Muscle of leg (tissue), 11 donors: ENCODE results near the gene LEF1. TPM values are rescaled to one million over a fixed set of nuclear protein-coding genes. Genes with fewer than 3 reads are reported as not detected.

Experiments used
- DNase-seq: peaks from one replicate; pipeline ENCODE4 v3.0.0; 2013
- H3K27ac ChIP-seq: one replicate; pipeline ENCODE4 v1.5.1; 2013; ENCODE audit warnings: mild to moderate bottlenecking, low read length, control low read depth
- H3K27me3 ChIP-seq: one replicate; pipeline ENCODE4 v1.6.1; 2013; ENCODE audit warnings: low read length; ENCODE audit not compliant: control insufficient read depth, insufficient read depth
- H3K36me3 ChIP-seq: one replicate; pipeline ENCODE4 v1.6.1; 2013; ENCODE audit warnings: low read length; ENCODE audit not compliant: control insufficient read depth, insufficient read depth
- H3K4me1 ChIP-seq: one replicate; pipeline ENCODE4 v1.6.1; 2013; ENCODE audit warnings: low read length; ENCODE audit not compliant: control insufficient read depth, insufficient read depth
- H3K4me3 ChIP-seq: one replicate; pipeline ENCODE4 v1.5.1; 2013; ENCODE audit warnings: low read length, control low read depth
- H3K9me3 ChIP-seq: replicated peaks from 2 replicates; pipeline ENCODE4 v1.6.1; 2013; ENCODE audit warnings: low read depth, low read length; ENCODE audit not compliant: control insufficient read depth
- WGBS: methylation state at CpG from one replicate; pipeline ENCODE4 v1.1.5; 2013; ENCODE audit warnings: missing lambda C conversion rate; ENCODE audit not compliant: insufficient coverage; 5-methylcytosine and 5-hydroxymethylcytosine counted together
- polyA plus RNA-seq, 8 donors: library from polyadenylated mRNA; unstranded; fragments of 120-200 nt; gene quantifications; one replicate each; pipeline versions ENCODE4 v1.2.1 to v1.2.3, GENCODE V29; 2013; ENCODE audit warnings: inconsistent platforms in 1 of 8, low replicate concordance in 1 of 8; ENCODE audit not compliant: insufficient read length in 8 of 8, insufficient read depth in 1 of 8
- total RNA-seq: library from RNA; stranded (reverse); fragments of 120-200 nt; gene quantifications from one replicate; pipeline ENCODE4 v1.2.4, GENCODE V29; 2013

Gene LEF1
- total and polyA plus RNA-seq, 9 donors = 3.4 to 35.5 (median 4.3) TPM

DNA sequence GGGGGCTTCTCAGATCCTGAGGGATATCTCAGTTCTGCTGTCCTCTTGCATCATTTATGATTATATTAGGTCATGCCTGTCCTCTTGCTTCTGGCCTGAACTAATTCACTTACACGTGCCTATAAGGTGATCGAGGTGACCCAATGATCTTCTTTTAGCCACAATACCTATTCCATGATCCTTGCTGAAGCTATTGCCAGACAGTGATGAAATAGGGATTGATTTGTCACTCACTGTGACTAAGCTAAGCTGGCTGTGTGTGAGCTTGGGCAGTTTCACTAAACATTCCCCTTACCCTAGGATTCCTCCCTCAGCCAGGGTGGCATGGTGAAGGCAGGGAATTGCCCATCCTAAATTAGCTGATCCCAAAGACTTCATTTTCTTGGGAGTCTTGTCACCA lies 160.0 kb downstream of the LEF1 start:
- 80% methylated on average over 1 of the region's 2 CpGs for WGBS
- Histone ChIP-seq H3K4me1 (peaks cover 12% of the 10 kb centered on the region), H3K27me3 (no peaks in the 10 kb centered on the region), H3K4me3 (no peak overlapping the region), H3K27ac (no peak overlapping the region), H3K36me3 (peaks cover 19% of the 10 kb centered on the region), H3K9me3 (no peaks in the 10 kb centered on the region)
- DNase-seq = no peak

- H3K4me1 ChIP-seq = peaks cover 13% of the 10 kb centered on the region
- no peak for DNase-seq
- H3K9me3 ChIP-seq = no peaks in the 10 kb centered on the region
- H3K27ac ChIP-seq = no peak overlapping the region
- 98% methylated on average over 5 of the region's 7 CpGs for whole genome bisulfite sequencing
- H3K27me3 ChIP-seq = no peaks in the 10 kb centered on the region
- H3K4me3 ChIP-seq = no peak overlapping the region
- peaks cover 15% of the 10 kb centered on the region for H3K36me3 ChIP-seq
Measured at GRCh38 chr4:108007984-108008383, 160.7 kb downstream of the LEF1 start.

- H3K27ac ChIP-seq = no peak overlapping the region
- H3K4me3 ChIP-seq = no peak overlapping the region
- no peaks in the 10 kb centered on the region for H3K27me3 ChIP-seq
- peaks cover 15% of the 10 kb centered on the region for H3K36me3 ChIP-seq
- H3K9me3 ChIP-seq = no peaks in the 10 kb centered on the region
- H3K4me1 ChIP-seq = peaks cover 13% of the 10 kb centered on the region
- DNase-seq = no peak
Measured at GRCh38 chr4:108006361-108006760, 162.4 kb downstream of the LEF1 start.

- no peak for DNase-seq
- 100% methylated on average over 1 of the region's 1 CpG for WGBS
- Histone ChIP-seq H3K36me3 (peaks cover 9% of the 10 kb centered on the region), H3K4me1 (peaks cover 13% of the 10 kb centered on the region), H3K9me3 (no peaks in the 10 kb centered on the region), H3K27ac (no peak overlapping the region), H3K27me3 (no peaks in the 10 kb centered on the region), H3K4me3 (no peak overlapping the region)
Measured at GRCh38 chr4:108005807-108006206, 162.9 kb downstream of the LEF1 start.

GRCh38 chr4:108004646-108005045 lies 164.1 kb downstream of the LEF1 start:
- H3K27ac ChIP-seq = no peak overlapping the region
- peaks cover 13% of the 10 kb centered on the region for H3K4me1 ChIP-seq

DNA sequence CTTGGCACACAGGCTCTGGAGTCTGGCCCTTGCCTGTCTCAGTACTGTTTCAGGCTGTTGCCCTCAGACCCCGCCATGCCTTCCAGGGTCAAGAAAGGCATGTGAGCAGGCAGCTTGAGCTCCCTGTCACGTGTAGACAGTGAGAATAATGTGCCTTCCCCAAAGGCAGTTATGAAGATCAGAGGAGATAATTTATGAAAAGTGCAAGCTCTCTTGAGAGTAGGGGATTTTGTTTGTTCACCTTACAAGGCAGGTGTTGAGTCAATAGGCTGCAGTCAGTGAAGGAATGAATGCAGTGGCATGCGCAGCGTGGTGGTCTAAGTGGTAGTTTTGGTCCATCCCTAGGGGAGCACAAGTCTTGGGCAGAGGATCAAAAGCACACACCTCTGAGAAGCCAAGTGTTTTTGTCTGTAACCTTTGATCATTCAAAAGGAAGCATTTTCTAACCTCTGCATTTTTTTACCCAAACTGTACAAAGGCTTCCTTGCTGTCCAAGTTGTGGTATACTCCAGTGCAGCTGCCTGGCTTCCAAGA lies 164.7 kb downstream of the LEF1 start:
- no peaks in the 10 kb centered on the region for H3K27me3 ChIP-seq
- no peak for DNase-seq
- H3K36me3 ChIP-seq = peaks cover 6% of the 10 kb centered on the region
- H3K4me1 ChIP-seq = peaks cover 13% of the 10 kb centered on the region
- no peak overlapping the region for H3K27ac ChIP-seq
- no peaks in the 10 kb centered on the region for H3K9me3 ChIP-seq
- H3K4me3 ChIP-seq = no peak overlapping the region
- 82% methylated on average over 3 of the region's 4 CpGs for WGBS

More at GRCh38 chr4:108004646-108005045, 164.1 kb downstream of the LEF1 start:
- DNase-seq = no peak
- Histone ChIP-seq H3K36me3 (peaks cover 6% of the 10 kb centered on the region), H3K4me3 (no peak overlapping the region), H3K9me3 (no peaks in the 10 kb centered on the region), H3K27me3 (no peaks in the 10 kb centered on the region)
- 83% methylated on average over 1 of the region's 2 CpGs for WGBS

- no peak overlapping the region for H3K4me3 ChIP-seq
- no peak overlapping the region for H3K27ac ChIP-seq
- H3K27me3 ChIP-seq = no peaks in the 10 kb centered on the region
- H3K4me1 ChIP-seq = peaks cover 26% of the 10 kb centered on the region
- WGBS = no CpG with 5 or more reads among the region's 3 CpGs
- peaks cover 6% of the 10 kb centered on the region for H3K36me3 ChIP-seq
- H3K9me3 ChIP-seq = no peaks in the 10 kb centered on the region
- DNase-seq = no peak
Measured at GRCh38 chr4:108001540-108002135, 167.1 kb downstream of the LEF1 start.

DNA sequence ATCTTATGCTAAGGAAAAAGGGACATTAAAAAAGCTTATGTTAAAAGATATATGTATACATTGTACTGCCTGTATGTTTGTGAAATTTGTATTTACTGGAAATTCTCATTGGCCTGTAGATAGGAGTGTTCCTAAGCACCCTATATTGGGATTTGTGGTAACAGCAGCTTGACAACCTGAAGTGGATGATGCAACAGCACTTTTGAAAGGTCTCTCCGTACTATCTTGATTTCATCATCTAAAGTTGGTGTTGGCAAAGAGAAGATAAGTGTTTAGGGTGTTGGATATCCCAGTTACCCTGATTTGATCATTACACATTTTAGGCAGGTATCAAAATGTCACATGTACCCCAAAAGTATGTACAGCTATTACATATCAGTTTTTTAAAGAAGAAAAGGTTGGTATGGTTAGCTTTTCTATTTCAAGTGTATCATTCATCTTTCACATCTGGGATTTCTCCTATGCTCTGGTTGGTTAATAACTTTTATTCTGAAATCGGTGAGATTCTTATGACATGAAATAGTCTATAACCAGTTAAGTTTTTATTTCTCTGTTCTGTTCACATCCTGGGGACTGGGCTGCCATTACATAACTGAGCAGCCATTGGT lies 168.7 kb downstream of the LEF1 start:
- Histone ChIP-seq H3K4me1 (peaks cover 23% of the 10 kb centered on the region), H3K36me3 (peaks cover 5% of the 10 kb centered on the region), H3K4me3 (no peak overlapping the region), H3K27me3 (no peaks in the 10 kb centered on the region), H3K9me3 (no peaks in the 10 kb centered on the region), H3K27ac (no peak overlapping the region)
- no peak for DNase-seq
- WGBS = no CpG with 5 or more reads among the region's 2 CpGs

DNA sequence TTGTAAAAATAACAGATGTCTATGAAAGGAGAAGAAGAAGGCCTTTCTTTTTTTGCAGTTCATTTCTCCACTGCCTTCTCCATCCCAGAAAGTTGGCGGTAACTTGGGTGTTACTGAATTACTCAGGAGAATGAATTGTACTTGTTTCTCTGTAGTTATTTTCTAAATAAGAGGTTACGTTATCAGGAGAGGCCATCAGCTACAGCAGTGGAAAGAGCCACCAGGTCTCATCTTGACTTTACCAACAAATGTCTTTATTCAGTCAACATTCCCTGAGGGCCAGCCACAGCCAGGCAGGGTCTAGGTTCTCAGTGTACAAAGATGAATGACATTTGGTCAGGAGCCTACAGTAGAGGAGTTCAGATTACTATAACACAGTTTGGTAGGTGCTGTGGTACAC lies 170.9 kb downstream of the LEF1 start:
- Histone ChIP-seq H3K36me3 (peaks cover 5% of the 10 kb centered on the region), H3K4me3 (no peak overlapping the region), H3K9me3 (no peaks in the 10 kb centered on the region), H3K27ac (peak overlapping the region; percentile 74), H3K4me1 (peaks cover 19% of the 10 kb centered on the region), H3K27me3 (no peaks in the 10 kb centered on the region)
- no CpG with 5 or more reads among the region's 2 CpGs for WGBS
- no peak for DNase-seq
